ENCODE results near the gene KAT6B.

KAT6B gene

GRCh38 chr10:74862625-74863024 lies 36.2 kb downstream of the KAT6B start:
- Histone ChIP-seq H2BK5ac (ENCODE audit: low read length) (no peak overlapping the region), H3K9me3 (replicated peaks in 1 of 2; ENCODE audit: control insufficient read depth in 2 of 2, insufficient read depth in 1 of 2, low read depth in 1 of 2, low read length in 2 of 2) (no peaks in the 10 kb centered on the region), H2AFZ (ENCODE audit: low read length) (no peak overlapping the region), H3K79me1 (ENCODE audit: low read depth, low read length) (peaks cover 2% of the 10 kb centered on the region), H3K4me3 (ENCODE audit: low read length in 2 of 2) (no peak overlapping the region), H3K4ac (ENCODE audit: low read length) (no peak overlapping the region), H2BK120ac (ENCODE audit: low read depth, low read length) (no peak overlapping the region), H2AK5ac (ENCODE audit: low read depth, low read length) (no peak overlapping the region), H3K9ac (ENCODE audit: low read depth, low read length, poor library complexity) (no peak overlapping the region), H3K23ac (ENCODE audit: low read depth, low read length, poor library complexity) (no peak overlapping the region), H3K14ac (ENCODE audit: low read length) (no peak overlapping the region), H3K4me2 (ENCODE audit: insufficient read depth, low read length, poor library complexity, severe bottlenecking) (no peak overlapping the region), H3K27me3 (ENCODE audit: control insufficient read depth in 3 of 3, insufficient read depth in 3 of 3, low read depth in 1 of 3, low read length in 3 of 3) (no peaks in the 10 kb centered on the region), H2BK12ac (ENCODE audit: low read length) (no peak overlapping the region), H4K91ac (ENCODE audit: low read depth, low read length, poor library complexity) (no peak overlapping the region), H3K18ac (ENCODE audit: low read length) (no peak overlapping the region), H4K8ac (ENCODE audit: low read depth, low read length) (no peak overlapping the region), H3K4me1 (ENCODE audit: control insufficient read depth in 2 of 2, insufficient read depth in 1 of 2, low read depth in 1 of 2, low read length in 2 of 2) (peaks cover 3 to 10% of the 10 kb centered on the region in 2 donors), H3K27ac (replicated peaks; ENCODE audit: low read length) (no peak overlapping the region), H3K36me3 (replicated peaks in 1 of 2; ENCODE audit: control insufficient read depth in 2 of 2, insufficient read depth in 2 of 2, low read length in 2 of 2) (no peaks in the 10 kb centered on the region), H2BK15ac (ENCODE audit: low read length) (no peak overlapping the region)
- no CpG with 5 or more reads among the region's 7 CpGs for WGBS, 2 donors (ENCODE audit: extremely low coverage in 2 of 2, insufficient read length in 2 of 2, insufficient replicate concordance in 1 of 2)
- no peak for DNase-seq (ENCODE audit: low spot score)

- no CpG with 5 or more reads among the region's 2 CpGs for WGBS, 2 donors (ENCODE audit: extremely low coverage in 2 of 2, insufficient read length in 2 of 2, insufficient replicate concordance in 1 of 2)
- Histone ChIP-seq H3K4me1 (ENCODE audit: control insufficient read depth in 2 of 2, insufficient read depth in 1 of 2, low read depth in 1 of 2, low read length in 2 of 2) (peaks cover 3 to 10% of the 10 kb centered on the region in 2 donors), H3K14ac (ENCODE audit: low read length) (no peak overlapping the region), H3K9ac (ENCODE audit: low read depth, low read length, poor library complexity) (no peak overlapping the region), H3K27ac (replicated peaks; ENCODE audit: low read length) (no peak overlapping the region), H4K8ac (ENCODE audit: low read depth, low read length) (no peak overlapping the region), H3K79me1 (ENCODE audit: low read depth, low read length) (peaks cover 2% of the 10 kb centered on the region), H2BK5ac (ENCODE audit: low read length) (no peak overlapping the region), H3K27me3 (ENCODE audit: control insufficient read depth in 3 of 3, insufficient read depth in 3 of 3, low read depth in 1 of 3, low read length in 3 of 3) (no peaks in the 10 kb centered on the region), H3K4me3 (ENCODE audit: low read length in 2 of 2) (no peak overlapping the region), H3K4ac (ENCODE audit: low read length) (no peak overlapping the region), H2BK120ac (ENCODE audit: low read depth, low read length) (no peak overlapping the region), H3K36me3 (replicated peaks in 1 of 2; ENCODE audit: control insufficient read depth in 2 of 2, insufficient read depth in 2 of 2, low read length in 2 of 2) (no peaks in the 10 kb centered on the region), H2AK5ac (ENCODE audit: low read depth, low read length) (no peak overlapping the region), H3K23ac (ENCODE audit: low read depth, low read length, poor library complexity) (no peak overlapping the region), H2BK12ac (ENCODE audit: low read length) (no peak overlapping the region), H2BK15ac (ENCODE audit: low read length) (no peak overlapping the region), H3K4me2 (ENCODE audit: insufficient read depth, low read length, poor library complexity, severe bottlenecking) (no peak overlapping the region), H3K9me3 (replicated peaks in 1 of 2; ENCODE audit: control insufficient read depth in 2 of 2, insufficient read depth in 1 of 2, low read depth in 1 of 2, low read length in 2 of 2) (no peaks in the 10 kb centered on the region), H3K18ac (ENCODE audit: low read length) (no peak overlapping the region), H4K91ac (ENCODE audit: low read depth, low read length, poor library complexity) (no peak overlapping the region), H2AFZ (ENCODE audit: low read length) (no peak overlapping the region)
- no peak for DNase-seq (ENCODE audit: low spot score)
Observed at GRCh38 chr10:74863551-74863950, 37.2 kb downstream of the KAT6B start.

- Histone ChIP-seq H2AK5ac (ENCODE audit: low read depth, low read length) (no peak overlapping the region), H2BK120ac (ENCODE audit: low read depth, low read length) (no peak overlapping the region), H3K9ac (ENCODE audit: low read depth, low read length, poor library complexity) (no peak overlapping the region), H3K27ac (replicated peaks; ENCODE audit: low read length) (no peak overlapping the region), H3K9me3 (replicated peaks in 1 of 2; ENCODE audit: control insufficient read depth in 2 of 2, insufficient read depth in 1 of 2, low read depth in 1 of 2, low read length in 2 of 2) (no peaks in the 10 kb centered on the region), H3K4me1 (ENCODE audit: control insufficient read depth in 2 of 2, insufficient read depth in 1 of 2, low read depth in 1 of 2, low read length in 2 of 2) (peaks cover 3 to 10% of the 10 kb centered on the region in 2 donors), H4K8ac (ENCODE audit: low read depth, low read length) (no peak overlapping the region), H2BK12ac (ENCODE audit: low read length) (no peak overlapping the region), H3K23ac (ENCODE audit: low read depth, low read length, poor library complexity) (no peak overlapping the region), H3K27me3 (ENCODE audit: control insufficient read depth in 3 of 3, insufficient read depth in 3 of 3, low read depth in 1 of 3, low read length in 3 of 3) (no peaks in the 10 kb centered on the region), H3K14ac (ENCODE audit: low read length) (no peak overlapping the region), H2AFZ (ENCODE audit: low read length) (no peak overlapping the region), H3K4me2 (ENCODE audit: insufficient read depth, low read length, poor library complexity, severe bottlenecking) (no peak overlapping the region), H3K4ac (ENCODE audit: low read length) (no peak overlapping the region), H2BK5ac (ENCODE audit: low read length) (no peak overlapping the region), H4K91ac (ENCODE audit: low read depth, low read length, poor library complexity) (no peak overlapping the region), H3K36me3 (replicated peaks in 1 of 2; ENCODE audit: control insufficient read depth in 2 of 2, insufficient read depth in 2 of 2, low read length in 2 of 2) (no peaks in the 10 kb centered on the region), H3K18ac (ENCODE audit: low read length) (no peak overlapping the region), H3K4me3 (ENCODE audit: low read length in 2 of 2) (no peak overlapping the region), H2BK15ac (ENCODE audit: low read length) (no peak overlapping the region), H3K79me1 (ENCODE audit: low read depth, low read length) (peaks cover 2% of the 10 kb centered on the region)
- no CpG with 5 or more reads among the region's 3 CpGs for WGBS, 2 donors (ENCODE audit: extremely low coverage in 2 of 2, insufficient read length in 2 of 2, insufficient replicate concordance in 1 of 2)
- no peak for DNase-seq (ENCODE audit: low spot score)
Observed at GRCh38 chr10:74867351-74867750, 41.0 kb downstream of the KAT6B start.

- Histone ChIP-seq H3K4me2 (ENCODE audit: insufficient read depth, low read length, poor library complexity, severe bottlenecking) (no peak overlapping the region), H3K23ac (ENCODE audit: low read depth, low read length, poor library complexity) (no peak overlapping the region), H2BK120ac (ENCODE audit: low read depth, low read length) (no peak overlapping the region), H4K8ac (ENCODE audit: low read depth, low read length) (no peak overlapping the region), H3K18ac (ENCODE audit: low read length) (no peak overlapping the region), H3K9ac (ENCODE audit: low read depth, low read length, poor library complexity) (no peak overlapping the region), H2AFZ (ENCODE audit: low read length) (no peak overlapping the region), H3K36me3 (replicated peaks in 1 of 2; ENCODE audit: control insufficient read depth in 2 of 2, insufficient read depth in 2 of 2, low read length in 2 of 2) (no peaks in the 10 kb centered on the region), H3K27ac (replicated peaks; ENCODE audit: low read length) (no peak overlapping the region), H3K4me1 (ENCODE audit: control insufficient read depth in 2 of 2, insufficient read depth in 1 of 2, low read depth in 1 of 2, low read length in 2 of 2) (peaks cover 3 to 5% of the 10 kb centered on the region in 2 donors), H3K4ac (ENCODE audit: low read length) (no peak overlapping the region), H3K14ac (ENCODE audit: low read length) (no peak overlapping the region), H2AK5ac (ENCODE audit: low read depth, low read length) (no peak overlapping the region), H3K9me3 (replicated peaks in 1 of 2; ENCODE audit: control insufficient read depth in 2 of 2, insufficient read depth in 1 of 2, low read depth in 1 of 2, low read length in 2 of 2) (no peaks in the 10 kb centered on the region), H2BK5ac (ENCODE audit: low read length) (no peak overlapping the region), H3K4me3 (ENCODE audit: low read length in 2 of 2) (no peak overlapping the region), H3K79me1 (ENCODE audit: low read depth, low read length) (peaks cover 2% of the 10 kb centered on the region), H4K91ac (ENCODE audit: low read depth, low read length, poor library complexity) (no peak overlapping the region), H2BK15ac (ENCODE audit: low read length) (no peak overlapping the region), H2BK12ac (ENCODE audit: low read length) (no peak overlapping the region), H3K27me3 (ENCODE audit: control insufficient read depth in 3 of 3, insufficient read depth in 3 of 3, low read depth in 1 of 3, low read length in 3 of 3) (no peaks in the 10 kb centered on the region)
- WGBS, 2 donors (ENCODE audit: extremely low coverage in 2 of 2, insufficient read length in 2 of 2, insufficient replicate concordance in 1 of 2): no CpG with 5 or more reads among the region's 3 CpGs
- DNase-seq (ENCODE audit: low spot score): no peak
Observed at GRCh38 chr10:74868392-74868977, 42.1 kb downstream of the KAT6B start.
